Measurements from ENCODE around the gene SLMAP. TPM values are rescaled to one million over a fixed set of nuclear protein-coding genes. Genes with fewer than 3 reads are reported as not detected.

SLMAP gene, protein sequence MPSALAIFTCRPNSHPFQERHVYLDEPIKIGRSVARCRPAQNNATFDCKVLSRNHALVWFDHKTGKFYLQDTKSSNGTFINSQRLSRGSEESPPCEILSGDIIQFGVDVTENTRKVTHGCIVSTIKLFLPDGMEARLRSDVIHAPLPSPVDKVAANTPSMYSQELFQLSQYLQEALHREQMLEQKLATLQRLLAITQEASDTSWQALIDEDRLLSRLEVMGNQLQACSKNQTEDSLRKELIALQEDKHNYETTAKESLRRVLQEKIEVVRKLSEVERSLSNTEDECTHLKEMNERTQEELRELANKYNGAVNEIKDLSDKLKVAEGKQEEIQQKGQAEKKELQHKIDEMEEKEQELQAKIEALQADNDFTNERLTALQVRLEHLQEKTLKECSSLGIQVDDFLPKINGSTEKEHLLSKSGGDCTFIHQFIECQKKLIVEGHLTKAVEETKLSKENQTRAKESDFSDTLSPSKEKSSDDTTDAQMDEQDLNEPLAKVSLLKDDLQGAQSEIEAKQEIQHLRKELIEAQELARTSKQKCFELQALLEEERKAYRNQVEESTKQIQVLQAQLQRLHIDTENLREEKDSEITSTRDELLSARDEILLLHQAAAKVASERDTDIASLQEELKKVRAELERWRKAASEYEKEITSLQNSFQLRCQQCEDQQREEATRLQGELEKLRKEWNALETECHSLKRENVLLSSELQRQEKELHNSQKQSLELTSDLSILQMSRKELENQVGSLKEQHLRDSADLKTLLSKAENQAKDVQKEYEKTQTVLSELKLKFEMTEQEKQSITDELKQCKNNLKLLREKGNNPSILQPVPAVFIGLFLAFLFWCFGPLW
- 25.8 TPM for total RNA-seq
- polyA plus RNA-seq = 36.3 TPM
- long read RNA-seq, donor 1 = 0 reads
- long read RNA-seq, donor 2, partial matches to known transcripts = 0 of 1 reads
- long read RNA-seq, donor 2, other reads (novel, unspliced or antisense) = 0 of 1 reads
- long read RNA-seq, donor 3, partial matches to known transcripts = 5 of 6 reads
- long read RNA-seq, donor 3, other reads (novel, unspliced or antisense) = 0 of 6 reads
- long read RNA-seq, donor 4 = 0 reads
- long read RNA-seq, donor 5 = 0 reads
- long read RNA-seq, donor 6 = 0 reads
- long read RNA-seq, donor 7, partial matches to known transcripts = 0 of 1 reads
- long read RNA-seq, donor 7, other reads (novel, unspliced or antisense) = 0 of 1 reads
- long read RNA-seq, donor 8 = 0 reads
- long read RNA-seq, donor 9 = 0 reads
- long read RNA-seq, donor 10 = 0 reads

DNA sequence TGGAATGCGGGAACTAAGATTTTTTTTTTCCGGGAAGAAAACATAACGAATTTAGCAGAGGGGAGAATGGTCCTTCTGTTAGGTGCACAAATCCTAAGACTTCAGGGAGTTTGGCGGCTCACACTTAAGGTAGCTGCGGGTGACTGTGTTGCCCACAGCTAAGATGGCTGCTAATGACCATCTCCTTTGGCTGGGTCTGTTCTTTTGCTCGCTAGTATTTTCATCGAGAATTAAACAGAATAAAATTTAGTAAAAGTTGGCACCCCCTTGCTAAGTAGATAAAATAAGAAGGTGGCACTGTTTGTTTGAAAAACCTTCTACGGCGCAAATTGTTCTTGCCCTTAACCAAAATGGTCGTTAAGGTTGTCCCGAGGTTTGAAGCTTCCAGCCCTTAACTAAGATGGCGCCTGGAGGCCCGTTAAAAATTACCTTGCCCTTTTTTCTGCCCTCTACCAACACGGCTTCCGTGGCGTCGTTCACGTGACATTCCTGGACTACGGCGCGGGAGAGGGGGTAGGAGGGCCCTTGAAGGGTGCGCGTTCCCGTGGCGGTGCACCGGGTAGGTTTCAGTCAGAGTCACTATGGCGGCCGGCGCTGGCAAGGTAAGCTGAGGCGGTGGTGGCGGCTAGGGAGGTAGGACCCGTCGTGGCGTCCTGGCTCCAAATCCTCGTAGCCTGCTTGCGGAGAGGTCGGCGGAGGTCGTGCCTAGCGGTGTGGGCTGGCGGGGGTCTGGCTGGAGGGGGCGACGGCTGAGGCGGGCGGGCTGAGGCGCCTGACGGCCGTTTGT, at the start of gene SLMAP:
SLMAP (plus strand) TSS at position 569 of the 787 bp plus-strand sequence. CDS start 1,343 bp downstream, outside the sequence.
- H3K27ac ChIP-seq (ENCODE audit: low read depth in 1 of 2, low read length in 1 of 2) = peak within 1 kb of the TSS; percentile 77 to 93
- H3K4me1 ChIP-seq (ENCODE audit: control insufficient read depth in 2 of 2, insufficient read depth in 2 of 2, low read length in 2 of 2) = peaks cover 10 to 16% of the 10 kb centered on the region in 2 donors
- WGBS = under 1% methylated on average over 48 of the region's 48 CpGs
- peak; percentile 89 to 99 (median 96) for DNase-seq (ENCODE audit: low read depth in 6 of 9, low spot score in 9 of 9)
- H3K9me3 ChIP-seq (ENCODE audit: control insufficient read depth in 2 of 2, insufficient read depth in 1 of 2, low read length in 1 of 2) = no peaks in the 10 kb centered on the region
- peaks cover 4 to 11% of the 10 kb centered on the region in 2 donors for H3K36me3 ChIP-seq (ENCODE audit: control insufficient read depth in 2 of 2, insufficient read depth in 2 of 2, low read length in 1 of 2)
- peak within 1 kb of the TSS; percentile 69 to 91 for H3K4me3 ChIP-seq (ENCODE audit: low read length in 2 of 2)
- no peaks in the 10 kb centered on the region for H3K27me3 ChIP-seq (ENCODE audit: control insufficient read depth in 2 of 2, insufficient read depth in 1 of 2, low read length in 1 of 2)

DNA sequence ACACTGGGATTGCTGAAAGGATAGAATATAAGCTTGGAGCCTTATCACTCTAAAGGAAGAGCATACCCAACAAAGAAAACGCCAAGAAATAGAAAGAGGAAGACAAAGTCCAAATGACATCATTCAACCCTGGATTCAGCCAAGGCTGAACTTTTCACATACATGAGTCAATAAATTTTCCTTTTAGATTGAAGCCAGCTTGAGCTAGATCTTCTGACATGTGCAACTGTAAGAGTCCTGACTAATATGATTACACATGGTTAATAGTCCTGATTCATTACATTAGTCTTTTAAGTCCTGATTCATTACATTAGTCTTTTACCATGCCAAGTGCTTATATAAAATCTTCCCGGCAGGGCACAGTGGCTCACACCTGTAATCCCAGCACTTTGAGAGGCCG, 49.6 kb upstream of the SLMAP start:
- no peaks in the 10 kb centered on the region for H3K9me3 ChIP-seq (ENCODE audit: control insufficient read depth in 2 of 2, insufficient read depth in 1 of 2, low read length in 1 of 2)
- no peaks in the 10 kb centered on the region for H3K36me3 ChIP-seq (ENCODE audit: control insufficient read depth in 2 of 2, insufficient read depth in 2 of 2, low read length in 1 of 2)
- no peaks in the 10 kb centered on the region for H3K4me1 ChIP-seq (ENCODE audit: control insufficient read depth in 2 of 2, insufficient read depth in 2 of 2, low read length in 2 of 2)
- H3K4me3 ChIP-seq (ENCODE audit: low read length in 2 of 2) = no peak overlapping the region
- 87% methylated on average over 3 of the region's 3 CpGs for WGBS
- H3K27me3 ChIP-seq (ENCODE audit: control insufficient read depth in 2 of 2, insufficient read depth in 1 of 2, low read length in 1 of 2) = no peaks in the 10 kb centered on the region
- no peak for DNase-seq (ENCODE audit: low read depth in 6 of 9, low spot score in 9 of 9)
- H3K27ac ChIP-seq (ENCODE audit: low read depth in 1 of 2, low read length in 1 of 2) = no peak overlapping the region

DNA sequence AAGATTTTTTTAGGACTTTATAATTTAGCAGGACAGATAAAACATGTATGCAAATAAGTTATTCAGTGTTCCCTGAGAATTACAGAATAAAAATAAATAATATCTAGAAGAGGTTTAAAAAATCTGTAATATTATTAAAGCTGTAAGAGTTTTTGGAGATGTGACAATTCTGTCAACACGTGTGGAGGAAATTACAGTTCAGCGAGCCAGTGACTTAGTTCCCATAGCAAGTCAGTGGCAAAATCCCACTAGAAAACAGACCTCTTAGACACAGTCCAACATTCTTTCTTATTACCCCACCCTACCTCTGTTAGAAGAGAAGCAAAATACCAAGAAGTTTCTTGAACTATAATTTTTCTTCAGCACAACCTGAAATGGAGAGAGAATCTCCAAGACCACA, 47.1 kb upstream of the SLMAP start:
- Histone ChIP-seq H3K27ac (ENCODE audit: low read depth in 1 of 2, low read length in 1 of 2) (no peak overlapping the region), H3K27me3 (ENCODE audit: control insufficient read depth in 2 of 2, insufficient read depth in 1 of 2, low read length in 1 of 2) (no peaks in the 10 kb centered on the region), H3K4me3 (ENCODE audit: low read length in 2 of 2) (no peak overlapping the region), H3K36me3 (ENCODE audit: control insufficient read depth in 2 of 2, insufficient read depth in 2 of 2, low read length in 1 of 2) (no peaks in the 10 kb centered on the region), H3K4me1 (ENCODE audit: control insufficient read depth in 2 of 2, insufficient read depth in 2 of 2, low read length in 2 of 2) (no peaks in the 10 kb centered on the region), H3K9me3 (ENCODE audit: control insufficient read depth in 2 of 2, insufficient read depth in 1 of 2, low read length in 1 of 2) (no peaks in the 10 kb centered on the region)
- 40% methylated on average over 2 of the region's 2 CpGs for WGBS
- DNase-seq (ENCODE audit: low read depth in 6 of 9, low spot score in 9 of 9) = no peak

DNA sequence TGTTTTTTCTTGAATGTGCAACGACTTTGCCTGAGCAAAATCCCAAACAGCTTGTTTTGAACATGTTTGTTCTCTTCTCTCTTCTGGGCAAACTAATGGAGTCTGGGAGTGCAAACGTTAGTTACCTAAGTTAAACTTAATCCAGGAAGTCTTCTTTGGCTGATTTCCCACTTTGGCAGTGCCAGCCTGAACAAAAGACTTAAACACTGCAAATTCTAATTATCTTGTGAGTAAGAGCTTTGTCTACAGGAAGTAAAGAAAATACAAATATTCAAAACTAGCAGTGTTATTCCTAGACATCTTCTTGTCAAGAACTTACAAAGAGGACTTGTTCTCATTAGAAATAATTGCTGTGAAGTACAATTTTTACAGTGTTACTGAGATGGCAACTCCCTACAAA, 46.5 kb upstream of the SLMAP start:
- no peak for DNase-seq (ENCODE audit: low read depth in 6 of 9, low spot score in 9 of 9)
- H3K27ac ChIP-seq (ENCODE audit: low read depth in 1 of 2, low read length in 1 of 2) = no peak overlapping the region
- no peaks in the 10 kb centered on the region for H3K4me1 ChIP-seq (ENCODE audit: control insufficient read depth in 2 of 2, insufficient read depth in 2 of 2, low read length in 2 of 2)
- no peak overlapping the region for H3K4me3 ChIP-seq (ENCODE audit: low read length in 2 of 2)
- H3K9me3 ChIP-seq (ENCODE audit: control insufficient read depth in 2 of 2, insufficient read depth in 1 of 2, low read length in 1 of 2) = no peaks in the 10 kb centered on the region
- no peaks in the 10 kb centered on the region for H3K27me3 ChIP-seq (ENCODE audit: control insufficient read depth in 2 of 2, insufficient read depth in 1 of 2, low read length in 1 of 2)
- no peaks in the 10 kb centered on the region for H3K36me3 ChIP-seq (ENCODE audit: control insufficient read depth in 2 of 2, insufficient read depth in 2 of 2, low read length in 1 of 2)
- WGBS = 55% methylated on average over 2 of the region's 2 CpGs

DNA sequence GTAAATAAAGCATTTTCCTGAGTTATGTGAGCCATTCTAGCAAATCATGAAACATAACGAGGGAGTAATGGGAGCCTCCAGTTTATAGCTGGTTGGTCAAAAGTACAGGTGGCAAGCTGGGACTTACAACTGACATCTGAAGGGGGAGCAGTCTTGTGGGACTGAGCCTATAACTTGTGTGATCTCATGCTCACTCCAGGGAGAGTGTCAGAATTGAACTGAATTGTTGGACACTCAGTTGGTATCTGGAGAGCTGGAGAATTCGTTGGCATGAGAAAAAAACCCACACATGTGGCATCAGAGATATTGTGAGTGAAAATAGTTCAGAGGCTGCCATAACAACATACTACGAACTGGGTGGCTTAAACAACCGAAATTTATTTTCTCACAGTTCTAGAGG, 40.4 kb upstream of the SLMAP start:
- Histone ChIP-seq H3K27me3 (ENCODE audit: control insufficient read depth in 2 of 2, insufficient read depth in 1 of 2, low read length in 1 of 2) (no peaks in the 10 kb centered on the region), H3K27ac (ENCODE audit: low read depth in 1 of 2, low read length in 1 of 2) (no peak overlapping the region), H3K9me3 (ENCODE audit: control insufficient read depth in 2 of 2, insufficient read depth in 1 of 2, low read length in 1 of 2) (no peaks in the 10 kb centered on the region), H3K4me3 (ENCODE audit: low read length in 2 of 2) (no peak overlapping the region), H3K36me3 (ENCODE audit: control insufficient read depth in 2 of 2, insufficient read depth in 2 of 2, low read length in 1 of 2) (no peaks in the 10 kb centered on the region), H3K4me1 (ENCODE audit: control insufficient read depth in 2 of 2, insufficient read depth in 2 of 2, low read length in 2 of 2) (no peaks in the 10 kb centered on the region)
- 97% methylated on average over 4 of the region's 4 CpGs for WGBS
- DNase-seq (ENCODE audit: low read depth in 6 of 9, low spot score in 9 of 9) = no peak

DNA sequence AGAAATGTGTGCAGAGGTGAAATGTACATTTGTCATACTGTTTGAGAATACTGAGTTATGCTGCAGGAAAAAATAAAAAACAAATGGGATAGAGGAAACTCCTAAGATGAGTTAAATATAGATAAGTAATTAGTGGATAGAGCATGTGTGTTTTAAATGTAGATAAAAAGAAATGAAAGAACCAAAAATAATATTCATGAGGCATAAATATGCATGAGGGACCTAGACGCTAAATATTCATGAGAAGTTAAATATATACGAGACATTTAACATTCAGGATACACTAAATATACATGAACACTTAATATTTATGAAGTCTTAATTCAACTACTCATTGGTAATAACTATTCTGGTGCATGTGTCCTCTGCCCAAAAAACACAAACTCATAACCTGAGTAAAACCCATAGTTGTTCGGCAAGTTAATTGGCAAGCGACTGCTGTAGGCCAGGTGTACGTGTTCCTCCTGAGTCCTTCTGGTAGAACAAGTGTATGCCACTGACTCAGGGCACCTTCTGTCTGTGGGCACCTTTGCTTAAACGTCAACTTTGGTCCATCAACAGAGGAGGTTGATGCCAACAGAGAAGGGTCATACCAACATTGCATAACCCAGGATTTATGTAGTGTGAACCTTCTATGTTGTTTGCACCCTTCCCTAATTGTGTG, 38.8 kb upstream of the SLMAP start:
- H3K4me1 ChIP-seq (ENCODE audit: control insufficient read depth in 2 of 2, insufficient read depth in 2 of 2, low read length in 2 of 2) = no peaks in the 10 kb centered on the region
- H3K9me3 ChIP-seq (ENCODE audit: control insufficient read depth in 2 of 2, insufficient read depth in 1 of 2, low read length in 1 of 2) = no peaks in the 10 kb centered on the region
- WGBS = 99% methylated on average over 6 of the region's 6 CpGs
- H3K4me3 ChIP-seq (ENCODE audit: low read length in 2 of 2) = no peak overlapping the region
- no peaks in the 10 kb centered on the region for H3K36me3 ChIP-seq (ENCODE audit: control insufficient read depth in 2 of 2, insufficient read depth in 2 of 2, low read length in 1 of 2)
- no peak overlapping the region for H3K27ac ChIP-seq (ENCODE audit: low read depth in 1 of 2, low read length in 1 of 2)
- H3K27me3 ChIP-seq (ENCODE audit: control insufficient read depth in 2 of 2, insufficient read depth in 1 of 2, low read length in 1 of 2) = no peaks in the 10 kb centered on the region
- no peak for DNase-seq (ENCODE audit: low read depth in 6 of 9, low spot score in 9 of 9)

DNA sequence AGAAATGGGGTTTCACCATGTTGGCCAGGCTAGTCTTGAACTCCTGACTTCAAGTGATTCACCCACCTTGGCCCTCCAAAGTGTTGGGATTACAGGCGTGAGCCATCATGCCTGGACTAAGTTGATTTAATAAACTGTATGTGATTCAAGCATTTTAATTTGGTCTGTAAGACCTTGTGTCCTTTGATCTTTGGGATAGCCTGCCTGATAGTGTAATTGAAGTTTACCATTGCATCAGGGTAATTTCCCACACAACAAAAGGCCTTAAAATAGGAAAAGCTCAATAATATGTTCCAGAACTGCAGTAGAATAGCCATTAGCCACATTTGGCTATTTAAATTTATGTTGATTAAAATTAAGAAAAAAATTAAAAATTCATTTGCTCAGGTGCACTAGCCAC, 38.0 kb upstream of the SLMAP start:
- WGBS = 98% methylated on average over 1 of the region's 1 CpG
- Histone ChIP-seq H3K36me3 (ENCODE audit: control insufficient read depth in 2 of 2, insufficient read depth in 2 of 2, low read length in 1 of 2) (no peaks in the 10 kb centered on the region), H3K9me3 (ENCODE audit: control insufficient read depth in 2 of 2, insufficient read depth in 1 of 2, low read length in 1 of 2) (no peaks in the 10 kb centered on the region), H3K4me1 (ENCODE audit: control insufficient read depth in 2 of 2, insufficient read depth in 2 of 2, low read length in 2 of 2) (no peaks in the 10 kb centered on the region), H3K27ac (ENCODE audit: low read depth in 1 of 2, low read length in 1 of 2) (no peak overlapping the region), H3K27me3 (ENCODE audit: control insufficient read depth in 2 of 2, insufficient read depth in 1 of 2, low read length in 1 of 2) (no peaks in the 10 kb centered on the region), H3K4me3 (ENCODE audit: low read length in 2 of 2) (no peak overlapping the region)
- DNase-seq (ENCODE audit: low read depth in 6 of 9, low spot score in 9 of 9) = no peak

DNA sequence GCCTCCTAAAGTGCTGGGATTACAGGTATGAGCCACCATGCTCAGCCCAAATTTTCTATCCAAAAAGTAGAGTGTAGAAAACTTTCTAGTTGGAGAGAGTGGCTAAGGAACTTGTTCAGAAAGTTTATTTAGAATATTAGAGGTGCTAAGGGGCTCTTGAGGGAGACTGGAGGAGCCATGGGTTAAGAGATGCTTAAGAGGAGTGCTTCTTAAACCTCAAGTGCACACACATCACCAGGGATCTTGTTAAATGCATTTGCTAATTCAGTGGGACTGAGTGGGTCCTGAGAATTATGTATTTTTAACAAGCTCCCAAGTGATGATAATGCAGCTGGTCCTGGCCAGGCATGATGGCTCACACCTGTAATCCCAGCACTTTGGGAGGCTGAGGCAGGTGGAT, 29.7 kb upstream of the SLMAP start:
- no peak for DNase-seq (ENCODE audit: low read depth in 6 of 9, low spot score in 9 of 9)
- H3K27ac ChIP-seq (ENCODE audit: low read depth in 1 of 2, low read length in 1 of 2) = no peak overlapping the region
- H3K4me1 ChIP-seq (ENCODE audit: control insufficient read depth in 2 of 2, insufficient read depth in 2 of 2, low read length in 2 of 2) = no peaks in the 10 kb centered on the region
- no peaks in the 10 kb centered on the region for H3K27me3 ChIP-seq (ENCODE audit: control insufficient read depth in 2 of 2, insufficient read depth in 1 of 2, low read length in 1 of 2)
- H3K9me3 ChIP-seq (ENCODE audit: control insufficient read depth in 2 of 2, insufficient read depth in 1 of 2, low read length in 1 of 2) = no peaks in the 10 kb centered on the region
- no peaks in the 10 kb centered on the region for H3K36me3 ChIP-seq (ENCODE audit: control insufficient read depth in 2 of 2, insufficient read depth in 2 of 2, low read length in 1 of 2)
- H3K4me3 ChIP-seq (ENCODE audit: low read length in 2 of 2) = no peak overlapping the region

Measured in thymus (tissue), 14 donors.